Common myeloid progenitor, CD34-positive (primary cell): ENCODE results near the gene GRK6.
A peak's percentile ranks its signal among the peaks of the same experiment; 100 is the strongest.

Source experiments
- CTCF ChIA-PET: fragments of 350-600 bp; sonication (Branson Sonifier 250); formaldehyde crosslinking; loops from one replicate; lab custom pipeline; 2021; ENCODE audit warnings: antibody characterized with exemption; lab: Charles Lee
- POLR2A ChIA-PET: fragments of 350-600 bp; sonication (Branson Sonifier 250); formaldehyde crosslinking; loops from one replicate; lab custom pipeline; 2021; ENCODE audit warnings: antibody characterized with exemption; lab: Charles Lee
- DNase-seq, 3 donors: peaks; one replicate each; pipeline versions ENCODE4 v3.0.0 to v3.0.0-alpha.2; 2013
- H3K27ac ChIP-seq, 2 experiments: 1 replicate in 1 of 2; 2 replicates in 1 of 2; pipeline ENCODE4 v1.7.0; 2013; ENCODE audit warnings: inconsistent platforms in 2 of 2, low read length in 2 of 2, mild to moderate bottlenecking in 2 of 2, low read depth in 1 of 2, moderate library complexity in 1 of 2; ENCODE audit not compliant: severe bottlenecking in 2 of 2, insufficient read depth in 1 of 2, poor library complexity in 1 of 2
- H3K27me3 ChIP-seq, 5 experiments: replicated peaks in 2 of 5; 1 replicate in 3 of 5; 2 replicates in 2 of 5; pipeline versions ENCODE4 v1.6.1 to v1.7.0; 2013; ENCODE audit warnings: low read length in 4 of 5, mild to moderate bottlenecking in 2 of 5, moderate library complexity in 2 of 5, inconsistent platforms in 1 of 5; ENCODE audit not compliant: insufficient read depth in 5 of 5, control insufficient read depth in 4 of 5
- H3K36me3 ChIP-seq, 4 experiments: 1 replicate in 2 of 4; 2 replicates in 2 of 4; pipeline versions ENCODE4 v1.6.1 to v1.7.0; 2013; ENCODE audit warnings: low read length in 3 of 4, control low read depth in 1 of 4, mild to moderate bottlenecking in 1 of 4; ENCODE audit not compliant: control insufficient read depth in 4 of 4, insufficient read depth in 4 of 4
- H3K4me1 ChIP-seq, 4 experiments: 1 replicate in 3 of 4; 2 replicates in 1 of 4; pipeline versions ENCODE4 v1.6.1 to v1.7.1; 2013; ENCODE audit warnings: low read length in 3 of 4, mild to moderate bottlenecking in 3 of 4, control low read depth in 1 of 4, inconsistent platforms in 1 of 4, moderate library complexity in 1 of 4; ENCODE audit not compliant: control insufficient read depth in 4 of 4, insufficient read depth in 4 of 4; ENCODE audit errors: control extremely low read depth in 1 of 4
- H3K4me3 ChIP-seq, 7 experiments: 1 replicate in 4 of 7; 2 replicates in 3 of 7; pipeline versions ENCODE4 v1.5.1 to v1.7.0; 2013; ENCODE audit warnings: mild to moderate bottlenecking in 7 of 7, low read length in 6 of 7, moderate library complexity in 6 of 7, inconsistent platforms in 2 of 7, low read depth in 2 of 7, control low read depth in 1 of 7; ENCODE audit not compliant: insufficient read depth in 4 of 7, control insufficient read depth in 1 of 7; ENCODE audit errors: extremely low read depth in 1 of 7
- H3K9me3 ChIP-seq, 5 experiments: 1 replicate in 4 of 5; 2 replicates in 1 of 5; pipeline versions ENCODE4 v1.6.1 to v1.7.1; 2013; ENCODE audit warnings: low read length in 4 of 5, mild to moderate bottlenecking in 2 of 5, inconsistent platforms in 1 of 5, low read depth in 1 of 5, moderate library complexity in 1 of 5; ENCODE audit not compliant: control insufficient read depth in 4 of 5, insufficient read depth in 2 of 5; ENCODE audit errors: control extremely low read depth in 1 of 5
- WGBS: methylation state at CpG from one replicate; pipeline ENCODE4 v1.1.5; 2013; ENCODE audit not compliant: insufficient coverage; 5-methylcytosine and 5-hydroxymethylcytosine counted together

GRK6 gene

GRCh38 chr5:177474002-177474476, 47.6 kb downstream of the GRK6 start:
- ChIA-PET POLR2A (no interaction called here), CTCF (no interaction called here)
- WGBS: 90% methylated on average over 6 of the region's 7 CpGs
- peak overlapping the region in 1 of 7 experiments; percentile 76 for H3K4me3 ChIP-seq
- peaks cover 0 to 48% (median 42%) of the 10 kb centered on the region in 4 experiments for H3K4me1 ChIP-seq
- H3K9me3 ChIP-seq: no peaks in the 10 kb centered on the region
- H3K36me3 ChIP-seq: no peaks in the 10 kb centered on the region
- DNase-seq: no peak
- H3K27me3 ChIP-seq: no peaks in the 10 kb centered on the region
- no peak overlapping the region for H3K27ac ChIP-seq

DNA sequence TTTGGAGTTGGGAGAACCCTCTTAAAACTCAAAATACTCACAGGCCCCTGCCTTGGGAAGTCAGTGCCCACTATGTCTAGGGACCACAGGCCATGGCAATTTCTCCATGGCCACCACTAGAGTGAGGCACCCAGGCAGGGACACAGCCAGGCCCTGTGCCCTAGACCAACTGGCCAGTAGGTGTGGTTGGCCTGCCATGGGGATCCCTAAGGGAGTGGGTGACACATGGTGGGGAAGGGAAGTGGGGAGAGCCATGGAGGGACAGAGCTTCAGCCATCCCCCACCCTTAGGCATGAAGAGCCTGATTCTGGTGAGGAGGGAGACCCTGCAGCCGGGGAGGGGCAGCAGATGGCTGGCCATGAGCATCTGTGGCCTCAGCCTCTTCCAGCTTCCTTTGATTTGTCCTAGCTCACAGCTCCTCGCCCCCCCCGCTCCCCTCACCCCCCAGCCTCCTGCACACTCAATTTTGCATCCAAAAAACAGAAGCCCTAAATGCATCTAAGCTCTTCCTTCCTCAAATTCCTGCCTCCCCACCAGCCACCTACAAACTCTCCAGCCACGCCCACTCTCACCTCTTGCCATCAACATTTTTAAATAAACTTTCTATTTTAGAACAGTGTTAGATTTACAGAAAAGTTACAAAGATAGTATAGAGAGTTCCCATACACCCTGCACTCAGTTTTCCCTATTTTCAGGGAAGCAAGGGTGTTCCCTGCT, 48.5 kb downstream of the GRK6 start:
- peak in 2 of 3 donors; percentile 47 to 54 for DNase-seq
- 26% methylated on average over 3 of the region's 4 CpGs for WGBS
- Histone ChIP-seq H3K27ac (no peak overlapping the region), H3K27me3 (no peaks in the 10 kb centered on the region), H3K36me3 (no peaks in the 10 kb centered on the region), H3K4me1 (peaks cover 0 to 57% (median 52%) of the 10 kb centered on the region in 4 experiments), H3K4me3 (no peak overlapping the region), H3K9me3 (no peaks in the 10 kb centered on the region)
- ChIA-PET POLR2A (no interaction called here), CTCF (interaction anchor here (0.7 to 7.0 kb wide), 5 partner anchors 11 to 26 kb away, joined by 3 to 62 read pairs (median 40); no protein-coding TSS in a partner anchor)

DNA sequence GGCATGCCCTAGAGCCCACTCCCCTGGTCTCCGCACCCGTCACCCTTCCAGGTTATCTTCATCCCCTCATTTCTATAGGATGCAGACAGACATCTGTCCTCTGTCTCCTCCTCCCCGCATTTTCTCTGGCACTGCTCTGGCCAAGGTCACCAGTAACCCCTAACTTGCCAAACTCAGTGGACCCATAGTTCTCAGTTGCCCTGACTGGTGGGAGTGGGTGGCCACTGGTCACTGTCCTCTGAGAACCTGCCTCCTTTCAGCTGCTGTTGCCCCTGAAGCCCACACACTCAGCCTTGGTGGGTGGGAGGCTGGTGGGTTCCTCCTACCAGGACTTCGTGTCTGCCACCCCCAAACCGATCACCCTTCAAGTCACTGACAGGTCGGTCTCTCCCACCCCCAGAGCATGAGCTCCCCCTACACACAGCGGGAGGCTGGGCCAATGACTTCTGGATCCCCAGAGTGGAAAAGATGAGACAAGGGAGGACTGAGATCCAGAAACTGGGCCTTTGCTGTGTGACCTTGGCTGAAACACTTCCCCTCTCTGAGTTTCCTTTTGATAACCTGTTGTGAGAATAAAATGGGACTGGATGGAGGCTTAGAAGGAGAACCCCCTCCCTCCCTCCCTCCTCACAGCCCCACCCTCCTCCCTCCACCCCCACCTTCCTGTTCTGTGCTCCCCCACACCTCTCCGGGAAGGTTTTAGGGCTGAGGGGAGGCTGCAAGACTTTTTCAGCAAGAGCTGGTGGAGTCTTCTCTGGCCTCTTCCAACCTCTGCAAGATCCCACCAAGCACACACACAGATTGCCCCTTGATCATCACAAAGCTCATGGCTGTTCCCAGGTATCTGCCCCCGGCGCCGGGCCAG, 49.3 kb downstream of the GRK6 start:
- Histone ChIP-seq H3K27me3 (no peaks in the 10 kb centered on the region), H3K27ac (no peak overlapping the region), H3K9me3 (no peaks in the 10 kb centered on the region), H3K36me3 (no peaks in the 10 kb centered on the region), H3K4me1 (peaks cover 0 to 60% (median 54%) of the 10 kb centered on the region in 4 experiments), H3K4me3 (no peak overlapping the region)
- DNase-seq: no peak
- 70% methylated on average over 2 of the region's 11 CpGs for WGBS
- CTCF ChIA-PET: interaction anchor here (1.1 to 7.0 kb wide), 7 partner anchors 10 to 25 kb away, joined by 3 to 62 read pairs (median 21); no protein-coding TSS in a partner anchor
- POLR2A ChIA-PET: interaction anchor here (0.9 kb wide), 1 partner anchor 22 kb away, joined by 3 read pairs; the partner anchor contains the start of gene PDLIM7

DNA sequence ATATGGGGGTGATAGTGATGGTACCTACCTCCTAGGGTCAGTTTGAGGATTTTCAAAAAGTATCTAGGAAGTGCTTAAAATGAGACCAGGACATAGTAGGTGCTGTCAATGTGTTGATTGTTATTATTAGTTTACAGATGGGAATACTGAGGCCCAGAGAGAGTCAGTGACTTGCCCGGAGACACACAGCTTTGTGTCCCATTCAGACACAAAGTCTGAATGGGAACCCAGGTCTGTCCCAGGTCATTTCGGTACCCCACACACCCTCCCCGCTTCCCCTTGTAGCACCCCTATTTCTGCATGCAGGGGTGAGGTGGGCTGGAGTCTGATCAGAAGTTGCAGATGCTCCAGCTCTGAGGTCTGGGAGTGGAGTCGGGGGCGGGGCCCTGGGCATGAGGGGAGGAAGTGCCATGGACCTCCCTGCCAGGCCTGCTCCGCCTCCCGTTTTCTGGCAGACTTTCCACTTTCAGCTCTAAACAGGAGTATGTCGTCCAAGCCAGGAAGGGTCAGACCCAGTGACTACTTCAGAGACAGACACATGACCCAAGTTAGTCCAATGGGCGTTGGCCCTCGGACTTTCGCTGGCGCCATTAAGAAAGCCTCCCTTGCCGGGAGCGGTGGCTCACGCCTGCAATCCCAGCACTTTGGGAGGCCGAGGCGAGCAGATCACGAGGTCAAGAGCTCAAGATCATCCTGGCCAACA, 50.2 kb downstream of the GRK6 start:
- Histone ChIP-seq H3K9me3 (no peaks in the 10 kb centered on the region), H3K4me3 (peak overlapping the region in 1 of 7 experiments; percentile 0), H3K27ac (no peak overlapping the region), H3K36me3 (peaks cover 0 to under 1% (median 0%) of the 10 kb centered on the region in 4 experiments), H3K4me1 (peaks cover 0 to 60% (median 52%) of the 10 kb centered on the region in 4 experiments), H3K27me3 (no peaks in the 10 kb centered on the region)
- WGBS: 91% methylated on average over 18 of the region's 18 CpGs
- CTCF ChIA-PET: interaction anchor here (1.1 to 7.0 kb wide), 8 partner anchors 9 to 158 kb away, joined by 3 to 62 read pairs (median 16); no protein-coding TSS in a partner anchor
- no peak for DNase-seq
- POLR2A ChIA-PET: interaction anchor here (0.9 kb wide), 1 partner anchor 21 kb away, joined by 3 read pairs; the partner anchor contains the start of gene PDLIM7

DNA sequence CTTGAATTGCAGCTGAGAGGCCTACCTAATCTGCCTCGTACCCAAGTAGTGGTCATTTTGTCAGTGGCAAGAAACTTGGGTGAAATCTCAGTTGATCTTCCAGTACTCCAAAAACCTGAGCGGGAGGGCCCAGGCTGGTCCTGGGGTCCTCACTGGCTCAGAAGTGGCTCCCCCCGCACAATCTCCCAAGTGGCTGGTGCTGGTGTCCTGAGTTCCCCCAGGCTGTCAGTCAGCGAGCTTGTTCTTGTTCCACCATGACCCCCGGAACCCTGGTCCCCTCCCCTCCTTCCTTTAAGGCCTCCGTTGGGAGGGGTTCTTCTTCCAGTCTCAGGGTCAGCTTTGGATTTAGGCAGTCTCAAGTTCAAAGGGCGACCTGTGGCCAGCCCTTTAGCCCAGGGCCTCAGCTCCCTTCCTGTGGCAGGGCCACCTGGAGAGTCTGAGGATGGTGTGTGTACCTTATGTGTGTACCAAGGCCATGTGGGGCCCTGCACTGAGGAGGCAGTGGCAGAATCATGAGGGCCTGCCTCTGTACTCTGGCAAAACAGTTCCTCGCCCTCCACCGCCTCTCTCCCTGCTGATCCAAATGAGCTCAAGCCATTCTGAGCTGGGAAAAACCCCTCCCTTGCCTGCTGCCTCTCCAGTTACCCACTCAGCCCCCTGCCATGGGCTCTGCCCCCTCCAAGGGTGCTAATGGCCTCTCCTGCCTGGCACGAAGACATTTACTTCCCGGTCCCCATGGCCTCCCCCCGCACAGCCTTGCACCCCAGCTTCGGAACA, 51.4 kb downstream of the GRK6 start:
- Histone ChIP-seq H3K27me3 (no peaks in the 10 kb centered on the region), H3K27ac (no peak overlapping the region), H3K36me3 (peaks cover 0 to 3% (median 0%) of the 10 kb centered on the region in 4 experiments), H3K4me3 (no peak overlapping the region), H3K4me1 (peaks cover 0 to 49% (median 42%) of the 10 kb centered on the region in 4 experiments), H3K9me3 (no peaks in the 10 kb centered on the region)
- ChIA-PET CTCF (interaction anchor here (0.9 to 7.0 kb wide), 15 partner anchors 11 to 159 kb away, joined by 3 to 62 read pairs (median 4); partner anchors contain the start of gene PDLIM7), POLR2A (no interaction called here)
- 100% methylated on average over 6 of the region's 13 CpGs for WGBS
- DNase-seq: no peak
